ENCODE measurements around the gene ZNF746.

GRCh38 chr7:149495785-149496641 lies 1.6 kb downstream of the ZNF746 start:
- TF ChIP-seq CTCF (IDR thresholded peaks at IDR 0.05) (no peak), POLR2A (IDR thresholded peaks at IDR 0.05) (no peak)
